Aorta (tissue), 5 donors: ENCODE data around the gene RHOC. TPM values are rescaled to one million over a fixed set of nuclear protein-coding genes. Genes with fewer than 3 reads are reported as not detected.

Experiments
- ATAC-seq: fragments of 200-7000 bp; cut with Tn5 transposase; one replicate; pipeline ENCODE4 v1.9.1; 2022; ENCODE audit warnings: moderate library complexity; ENCODE audit not compliant: low FRiP score
- DNase-seq, 2 donors: peaks; one replicate each; pipeline ENCODE4 v3.0.0-alpha.2; 2020
- H3K27ac ChIP-seq, 2 donors: one replicate each; pipeline ENCODE4 v1.5.1; 2013; ENCODE audit warnings: low read length in 2 of 2, mild to moderate bottlenecking in 2 of 2, moderate library complexity in 2 of 2, control low read depth in 1 of 2, inconsistent platforms in 1 of 2, low read depth in 1 of 2
- H3K27me3 ChIP-seq, 2 donors: one replicate each; pipeline ENCODE4 v1.6.1; 2013; ENCODE audit warnings: control low read depth in 1 of 2, low read length in 1 of 2, mild to moderate bottlenecking in 1 of 2, moderate library complexity in 1 of 2; ENCODE audit not compliant: insufficient read depth in 2 of 2, control insufficient read depth in 1 of 2
- H3K36me3 ChIP-seq, 2 donors: one replicate each; pipeline ENCODE4 v1.6.1; 2013; ENCODE audit warnings: control low read depth in 1 of 2, low read length in 1 of 2, mild to moderate bottlenecking in 1 of 2; ENCODE audit not compliant: insufficient read depth in 2 of 2, control insufficient read depth in 1 of 2
- H3K4me1 ChIP-seq, 2 donors: one replicate each; pipeline ENCODE4 v1.6.1; 2013; ENCODE audit warnings: low read length in 2 of 2, control low read depth in 1 of 2, mild to moderate bottlenecking in 1 of 2, moderate library complexity in 1 of 2; ENCODE audit not compliant: insufficient read depth in 2 of 2, control insufficient read depth in 1 of 2
- H3K4me3 ChIP-seq, 2 donors: one replicate each; pipeline ENCODE4 v1.5.1; 2013; ENCODE audit warnings: low read length in 2 of 2, control low read depth in 1 of 2, mild to moderate bottlenecking in 1 of 2
- H3K9me3 ChIP-seq: one replicate; pipeline ENCODE4 v1.6.1; 2013; ENCODE audit warnings: mild to moderate bottlenecking, low read length; ENCODE audit not compliant: control insufficient read depth
- WGBS, 2 donors: extraction: QIAGEN DNeasy Blood & Tissue Kit; methylation state at CpG; one replicate each; pipeline ENCODE4 v1.1.7; 2013; 5-methylcytosine and 5-hydroxymethylcytosine counted together
- intact Hi-C, 2 donors: fragments of 100-400 bp; cut with DNase I; formaldehyde crosslinking; loops; one replicate each; pipeline versions ENCODE4 v1.14.2 to v1.15.0; 2022
- polyA plus RNA-seq, 2 donors: library from polyadenylated mRNA; stranded (reverse); fragments of 200-250 nt; gene quantifications; one replicate each; pipeline ENCODE4 v1.2.3, GENCODE V29; 2013
- total RNA-seq, 2 donors: library from RNA; stranded (reverse); fragmentation: NEBNext Ultra II Directional; extraction: Animal tissue kit (Norgen Biotek cat#: 25700); gene quantifications; one replicate each; pipeline ENCODE4 v1.2.1, GENCODE V29; 2021
- donor health status: healthy with polysubstance abuse.
- donor health status: Bipolar disorder and iron deficiency.
- donor health status: DM: no; HTN: no; CAD: no.
- donor health status: DM: no; HTN: no; CAD: no.
- donor health status: DM: yes; HTN: yes; CAD: no.

Gene RHOC
- total and polyA plus RNA-seq, 4 donors, result 269 to 540 (median 375) TPM

DNA sequence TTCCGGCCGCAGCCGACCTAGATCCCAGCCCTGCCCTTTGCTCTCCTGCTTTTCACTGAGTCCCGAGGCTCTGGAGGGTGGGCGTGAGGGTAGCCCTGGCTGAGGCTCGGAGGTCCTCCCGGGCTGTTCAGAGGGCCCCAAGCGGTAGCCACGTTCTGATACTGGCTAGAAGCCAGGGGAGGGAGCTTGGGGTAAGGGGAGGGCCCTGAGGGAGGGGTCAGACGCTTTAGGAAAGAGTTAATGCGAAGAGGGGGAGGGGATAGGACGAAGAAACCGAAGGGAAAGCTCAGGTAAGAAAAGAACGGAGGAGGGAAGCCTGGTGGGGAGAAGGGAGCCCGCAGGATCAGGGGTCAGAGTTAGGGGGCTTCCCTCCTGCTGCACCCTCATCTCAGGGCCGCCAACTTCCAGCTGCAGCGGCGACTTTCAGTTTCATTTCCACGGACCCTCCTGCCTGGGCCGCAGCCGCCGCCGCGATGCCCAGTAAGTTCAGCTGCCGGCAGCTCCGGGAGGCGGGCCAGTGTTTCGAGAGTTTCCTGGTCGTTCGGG, 32.4 kb downstream of the RHOC start, which contains the start of gene MOV10:
Gene MOV10, plus strand, starts transcription at position 220 of the 546 bp plus-strand sequence. Its CDS starts 254 bp downstream, at position 474.
- H3K4me3 ChIP-seq, result peak within 1 kb of the TSS; percentile 60 to 83
- DNase-seq (peak; percentile 84 to 90), ATAC-seq (peak; percentile 79)
- intact Hi-C loops, result loop anchor here (5.0 kb wide), 2 partner anchors 33 to 57 kb away; partner anchors contain the start of genes CAPZA1 (in 1 of the 2), RHOC (in 1 of the 2) and ST7L (in 1 of the 2)
- peaks cover 0 to 3% of the 10 kb centered on the region in 2 donors for H3K36me3 ChIP-seq
- WGBS, 2 donors, result 0% methylated on average over 28 to 30 of the region's 30 CpGs
- H3K4me1 ChIP-seq, result no peaks in the 10 kb centered on the region
- no peaks in the 10 kb centered on the region for H3K27me3 ChIP-seq
- peak within 1 kb of the TSS; percentile 9 to 19 for H3K27ac ChIP-seq
- H3K9me3 ChIP-seq, result no peaks in the 10 kb centered on the region

DNA sequence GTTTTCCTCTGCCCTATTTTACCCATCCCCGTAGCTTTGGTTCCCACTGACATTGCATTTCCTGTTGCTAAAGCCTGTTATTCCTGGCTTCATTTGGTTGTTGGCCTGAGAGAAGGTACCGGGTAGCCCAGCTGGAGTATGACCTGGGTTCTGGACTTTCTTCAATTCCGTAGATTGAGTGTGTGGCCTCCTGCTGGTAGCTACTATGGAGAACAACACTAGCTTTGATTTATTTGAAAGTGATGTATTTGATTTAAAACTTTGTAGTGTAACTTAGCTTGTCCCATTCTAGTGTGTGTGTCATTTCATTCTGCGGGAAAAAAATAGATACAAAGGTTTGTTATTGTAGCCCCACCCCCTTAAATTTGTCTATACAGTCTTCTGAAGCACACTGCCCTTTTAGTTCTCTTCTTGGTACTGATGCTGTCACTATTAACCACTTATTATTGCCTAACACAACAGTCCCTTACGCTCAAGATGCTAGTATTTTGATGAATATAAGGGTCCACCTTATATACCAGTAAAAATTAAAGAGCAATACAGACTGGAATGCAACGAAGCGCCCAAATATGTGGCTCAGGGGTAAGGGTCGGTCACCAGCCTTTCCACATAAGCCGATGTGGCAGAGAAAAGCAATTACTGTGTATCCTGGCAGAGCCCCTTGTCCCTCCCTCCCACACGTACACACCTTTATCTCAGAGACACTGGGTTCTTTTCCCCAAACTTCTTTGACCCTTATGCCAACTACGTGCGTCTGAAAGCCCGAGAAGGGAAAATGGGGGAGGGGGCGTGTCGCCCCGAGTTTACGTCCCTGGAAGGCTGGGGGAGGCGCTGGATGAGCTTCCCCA, 33.1 kb downstream of the RHOC start:
- intact Hi-C loops, result loop anchor here (5.0 kb wide), 2 partner anchors 33 to 57 kb away; partner anchors contain the start of genes CAPZA1 (in 1 of the 2), RHOC (in 1 of the 2) and ST7L (in 1 of the 2)
- DNase-seq (peak; percentile 47 to 78), ATAC-seq (peak; percentile 54)
- Histone ChIP-seq H3K9me3 (no peaks in the 10 kb centered on the region), H3K27ac (peak overlapping the region in 1 of 2 donors; percentile 19), H3K36me3 (peaks cover 0 to 3% of the 10 kb centered on the region in 2 donors), H3K27me3 (no peaks in the 10 kb centered on the region), H3K4me1 (no peaks in the 10 kb centered on the region), H3K4me3 (peak overlapping the region; percentile 60 to 83)
- 1% methylated on average over 18 of the region's 18 CpGs for WGBS, 2 donors

DNA sequence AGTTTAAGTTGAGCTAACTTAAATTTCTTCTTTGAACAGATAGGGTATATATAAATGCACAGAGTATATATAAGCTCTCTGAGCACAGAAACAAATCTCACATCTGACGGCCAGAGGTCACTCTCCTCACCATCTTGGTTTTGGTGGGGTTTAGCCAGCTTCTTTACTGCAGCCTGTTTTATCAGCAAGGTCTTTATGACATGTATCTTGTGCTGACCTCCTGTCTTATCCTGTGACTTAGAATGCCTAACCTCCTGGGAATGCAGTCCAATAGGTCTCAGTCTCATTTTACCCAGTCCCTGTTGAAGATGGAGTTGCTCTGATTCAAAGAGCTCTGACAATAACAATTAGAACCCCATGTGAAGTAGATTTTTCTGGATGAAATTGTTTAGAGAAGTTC, 34.1 kb downstream of the RHOC start:
- no peak overlapping the region for H3K27ac ChIP-seq
- ATAC-seq, result no peak
- intact Hi-C loops, result loop anchor here (5.0 kb wide), 2 partner anchors 34 to 56 kb away; partner anchors contain the start of genes CAPZA1 (in 1 of the 2), RHOC (in 1 of the 2) and ST7L (in 1 of the 2)
- DNase-seq, result no peak
- peaks cover 0 to 3% of the 10 kb centered on the region in 2 donors for H3K36me3 ChIP-seq
- 80 to 90% methylated on average over 1 of the region's 1 CpG for WGBS, 2 donors
- H3K4me1 ChIP-seq, result no peaks in the 10 kb centered on the region
- no peaks in the 10 kb centered on the region for H3K9me3 ChIP-seq
- no peaks in the 10 kb centered on the region for H3K27me3 ChIP-seq
- H3K4me3 ChIP-seq, result no peak overlapping the region

DNA sequence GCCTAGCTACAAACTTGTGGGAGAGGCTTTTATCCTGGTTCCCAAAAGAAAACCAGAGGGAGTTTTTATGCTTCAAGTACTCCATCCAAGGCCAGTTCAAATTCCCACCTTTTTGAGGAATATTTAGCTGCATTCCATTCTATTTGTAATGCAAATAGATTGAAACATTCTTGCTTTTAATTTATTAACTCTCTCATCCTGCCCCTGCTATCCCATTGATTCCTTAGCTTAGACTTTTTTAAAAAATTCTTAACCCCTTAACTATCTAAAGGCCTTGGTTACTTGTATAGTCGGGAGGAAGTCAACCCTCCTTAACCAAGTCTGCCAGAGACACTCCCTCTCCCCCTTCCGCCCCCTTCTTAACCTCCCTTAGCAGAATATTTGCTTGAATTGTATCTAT, 34.9 kb downstream of the RHOC start:
- intact Hi-C loops, result loop anchor here (5.0 kb wide), 2 partner anchors 35 to 55 kb away; partner anchors contain the start of genes CAPZA1 (in 1 of the 2), RHOC (in 1 of the 2) and ST7L (in 1 of the 2)
- Histone ChIP-seq H3K4me1 (no peaks in the 10 kb centered on the region), H3K9me3 (no peaks in the 10 kb centered on the region), H3K4me3 (no peak overlapping the region), H3K27ac (no peak overlapping the region), H3K36me3 (peaks cover 0 to 3% of the 10 kb centered on the region in 2 donors), H3K27me3 (no peaks in the 10 kb centered on the region)
- no peak for ATAC-seq
- WGBS, 2 donors, result 69 to 74% methylated on average over 2 of the region's 2 CpGs
- DNase-seq, result no peak

DNA sequence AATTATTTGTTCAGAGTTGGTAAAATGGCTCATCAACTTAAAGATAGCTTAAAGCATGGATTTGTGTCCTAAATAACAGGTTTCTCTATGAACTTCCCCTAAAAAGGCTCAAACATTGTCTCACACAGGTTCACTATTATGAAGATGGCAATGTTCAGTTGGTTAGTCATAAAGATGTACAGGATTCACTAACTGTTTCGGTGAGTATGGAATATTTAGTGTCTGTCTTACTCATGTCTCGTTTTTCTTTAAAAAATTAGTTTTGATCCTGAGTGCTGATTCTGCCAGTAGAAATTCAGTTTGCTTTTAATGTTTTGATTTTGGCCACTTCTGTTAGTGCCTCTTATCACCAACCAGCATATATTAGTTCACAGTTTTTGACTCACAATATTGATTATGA, 40.0 kb downstream of the RHOC start:
- H3K36me3 ChIP-seq, result peaks cover 2 to 4% of the 10 kb centered on the region in 2 donors
- no peak overlapping the region for H3K27ac ChIP-seq
- intact Hi-C loops, result no loop called here
- no peaks in the 10 kb centered on the region for H3K27me3 ChIP-seq
- ATAC-seq (no peak), DNase-seq (no peak)
- no peaks in the 10 kb centered on the region for H3K4me1 ChIP-seq
- H3K9me3 ChIP-seq, result no peaks in the 10 kb centered on the region
- WGBS, 2 donors, result 94 to 98% methylated on average over 2 of the region's 2 CpGs
- no peak overlapping the region for H3K4me3 ChIP-seq

DNA sequence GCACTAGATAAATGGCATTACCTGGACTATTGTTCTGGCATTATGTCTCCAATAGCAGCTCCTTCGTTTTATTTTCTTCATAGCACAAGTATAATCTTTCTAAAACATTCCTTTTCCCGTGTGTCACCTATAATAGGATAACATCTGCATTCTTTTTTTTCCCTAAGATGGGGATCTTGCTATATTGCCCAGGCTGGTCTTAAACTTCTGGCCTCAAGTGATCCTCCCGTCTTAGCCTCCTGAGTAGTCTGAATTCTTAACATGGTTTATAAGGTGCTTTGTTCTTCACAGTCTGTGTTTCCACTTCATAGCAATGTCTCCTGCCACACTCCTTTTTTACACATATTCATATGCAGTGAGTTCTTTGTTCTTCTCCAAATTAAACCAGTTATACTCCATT, 41.1 kb downstream of the RHOC start:
- no peak for DNase-seq
- Histone ChIP-seq H3K36me3 (peaks cover 3 to 7% of the 10 kb centered on the region in 2 donors), H3K27ac (no peak overlapping the region), H3K4me1 (no peaks in the 10 kb centered on the region), H3K9me3 (no peaks in the 10 kb centered on the region), H3K4me3 (no peak overlapping the region), H3K27me3 (no peaks in the 10 kb centered on the region)
- no peak for ATAC-seq
- 68 to 84% methylated on average over 3 of the region's 3 CpGs for WGBS, 2 donors
- intact Hi-C loops, result no loop called here

DNA sequence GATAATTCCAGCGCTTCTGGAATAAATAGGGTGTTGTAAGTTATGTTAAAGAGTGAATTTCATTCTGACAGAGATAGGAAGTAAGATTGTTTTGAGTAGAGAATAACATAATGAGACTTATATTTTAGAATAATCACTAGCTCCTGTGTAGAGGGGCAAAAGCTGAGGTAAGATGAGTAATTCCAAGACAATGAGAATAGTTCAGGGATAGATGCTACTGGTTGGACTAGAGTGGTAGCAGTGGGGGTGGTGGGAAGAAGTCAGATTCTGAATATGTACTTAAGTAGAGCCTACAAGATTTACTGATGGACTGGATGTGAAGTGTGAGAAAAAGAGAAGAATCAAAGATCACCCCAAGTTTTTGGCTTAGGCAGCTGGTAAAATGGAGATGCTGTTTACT, 55.7 kb downstream of the RHOC start:
- no peaks in the 10 kb centered on the region for H3K4me1 ChIP-seq
- peaks cover 0 to 3% of the 10 kb centered on the region in 2 donors for H3K36me3 ChIP-seq
- DNase-seq (no peak), ATAC-seq (no peak)
- intact Hi-C loops, result no loop called here
- no peaks in the 10 kb centered on the region for H3K9me3 ChIP-seq
- no peak overlapping the region for H3K4me3 ChIP-seq
- H3K27me3 ChIP-seq, result no peaks in the 10 kb centered on the region
- 95 to 100% methylated on average over 1 of the region's 1 CpG for WGBS, 2 donors
- H3K27ac ChIP-seq, result no peak overlapping the region
